ENCODE data around the gene PPP1R13L.
"Not testable (repeated sequence)": the region's sequence is repeated elsewhere in the genome, so short reads cannot be mapped to it uniquely, and the experiment has no call there.

PPP1R13L gene

GRCh38 chr19:45344621-45345505 is 60.0 kb downstream of the PPP1R13L start:
- DNase-seq = no peak

GRCh38 chr19:45342911-45343310 is 62.0 kb downstream of the PPP1R13L start:
- no peak for DNase-seq

- no peak for DNase-seq
These were observed 63.9 kb downstream of the PPP1R13L start for GRCh38 chr19:45340899-45341453.

GRCh38 chr19:45340232-45340898 is 64.5 kb downstream of the PPP1R13L start, which contains the start of gene KLC3:
KLC3 (plus strand) TSS chr19:45340750; CDS start chr19:45345542, 4,792 bp downstream.
- DNase-seq = no peak

GRCh38 chr19:45339629-45340028 is 65.2 kb downstream of the PPP1R13L start:
- DNase-seq = no peak

GRCh38 chr19:45336696-45337251 is 68.1 kb downstream of the PPP1R13L start:
- DNase-seq = no peak

GRCh38 chr19:45334881-45335280 is 70.0 kb downstream of the PPP1R13L start:
- DNase-seq = not testable (repeated sequence)

GRCh38 chr19:45333609-45334303 is 71.1 kb downstream of the PPP1R13L start:
- DNase-seq = no peak

GRCh38 chr19:45331411-45331810 is 73.5 kb downstream of the PPP1R13L start:
- DNase-seq = no peak
